Fibroblast of lung (primary cell): ENCODE measurements around the gene MLLT10. TPM values are rescaled to one million over a fixed set of nuclear protein-coding genes. Genes with fewer than 3 reads are reported as not detected.

Experiments
- DNase-seq, 2 donors: peaks; one replicate each; pipeline versions ENCODE4 v3.0.0 to v3.0.0-alpha.2; 2010; ENCODE audit warnings: low read depth in 2 of 2
- H2AFZ ChIP-seq: 2 replicates; pipeline ENCODE4 v1.5.1; 2012; ENCODE audit warnings: low read length, control low read depth, inconsistent platforms
- H3K27ac ChIP-seq: 2 replicates; pipeline ENCODE4 v1.5.1; 2011; ENCODE audit warnings: low read length, control low read depth; ENCODE audit not compliant: insufficient read depth
- H3K27me3 ChIP-seq: 2 replicates; pipeline ENCODE4 v1.5.1; 2011; ENCODE audit warnings: mild to moderate bottlenecking, low read length; ENCODE audit not compliant: control insufficient read depth, insufficient read depth
- H3K36me3 ChIP-seq: 2 replicates; pipeline ENCODE4 v1.5.1; 2011; ENCODE audit warnings: low read length; ENCODE audit not compliant: control insufficient read depth, insufficient read depth
- H3K4me1 ChIP-seq: 2 replicates; pipeline ENCODE4 v1.5.1; 2011; ENCODE audit warnings: low read length; ENCODE audit not compliant: control insufficient read depth, insufficient read depth; ENCODE audit errors: extremely low read depth
- H3K4me2 ChIP-seq: 2 replicates; pipeline ENCODE4 v1.5.1; 2011; ENCODE audit warnings: low read length, control low read depth; ENCODE audit not compliant: insufficient read depth; ENCODE audit errors: extremely low read depth
- H3K4me3 ChIP-seq, 4 experiments: fragments of 200-600 bp in 1 of 4; sonication (generic) in 1 of 4; replicated peaks in 1 of 4; 2 replicates each; pipeline ENCODE4 v1.5.1; 2011 to 2016; ENCODE audit warnings: low read length in 4 of 4, low read depth in 3 of 4, mild to moderate bottlenecking in 3 of 4, control low read depth in 2 of 4, inconsistent platforms in 1 of 4, mixed read lengths in 1 of 4; ENCODE audit not compliant: insufficient read depth in 1 of 4; ENCODE audit errors: control extremely low read depth in 1 of 4
- H3K79me2 ChIP-seq: 2 replicates; pipeline ENCODE4 v1.5.1; 2012; ENCODE audit warnings: mild to moderate bottlenecking, low read length, inconsistent platforms; ENCODE audit not compliant: control insufficient read depth, insufficient read depth
- H3K9ac ChIP-seq: 2 replicates; pipeline ENCODE4 v1.5.1; 2011; ENCODE audit warnings: mild to moderate bottlenecking, low read length, control low read depth; ENCODE audit not compliant: insufficient read depth
- H3K9me3 ChIP-seq: 2 replicates; pipeline ENCODE4 v1.5.1; 2012; ENCODE audit warnings: low read depth, low read length; ENCODE audit not compliant: control insufficient read depth, insufficient read depth
- H4K20me1 ChIP-seq: 2 replicates; pipeline ENCODE4 v1.5.1; 2011; ENCODE audit warnings: low read length; ENCODE audit not compliant: control insufficient read depth, insufficient read depth; ENCODE audit errors: extremely low read depth
- EZH2 ChIP-seq: IDR thresholded peaks from 2 replicates; pipeline ENCODE4 v1.5.1; 2012; ENCODE audit warnings: low read length, control low read depth, mild to moderate bottlenecking; ENCODE audit errors: missing control alignments
- polyA plus RNA-seq, 2 donors: library from polyadenylated mRNA; depleted of rRNA in 1 of 2; stranded (reverse) in 1 of 2; unstranded in 1 of 2; fragments of >200 nt; gene quantifications; 2 replicates each; pipeline ENCODE4 v1.2.1, GENCODE V29; 2011 to 2012; ENCODE audit warnings: missing spikeins in 1 of 2
- total RNA-seq: library from RNA; depleted of rRNA; stranded (reverse); fragments of >200 nt; gene quantifications from 2 replicates; pipeline ENCODE4 v1.2.1, GENCODE V29; 2014
- TF ChIP-seq, protein P1 (sequence below), 2 donors: IDR thresholded peaks in 1 of 2; conservative IDR thresholded peaks in 1 of 2; 1 replicate in 1 of 2; 2 replicates in 1 of 2; pipeline ENCODE4 v1.5.1; 2011 to 2012; ENCODE audit warnings: low read length in 2 of 2, control low read depth in 1 of 2, inconsistent platforms in 1 of 2, low read depth in 1 of 2, mild to moderate bottlenecking in 1 of 2

Gene MLLT10
- total and polyA plus RNA-seq, 2 donors (not counting 1 experiment from before 2014, with no cell fraction given), result 25.6 to 56.3 TPM

DNA sequence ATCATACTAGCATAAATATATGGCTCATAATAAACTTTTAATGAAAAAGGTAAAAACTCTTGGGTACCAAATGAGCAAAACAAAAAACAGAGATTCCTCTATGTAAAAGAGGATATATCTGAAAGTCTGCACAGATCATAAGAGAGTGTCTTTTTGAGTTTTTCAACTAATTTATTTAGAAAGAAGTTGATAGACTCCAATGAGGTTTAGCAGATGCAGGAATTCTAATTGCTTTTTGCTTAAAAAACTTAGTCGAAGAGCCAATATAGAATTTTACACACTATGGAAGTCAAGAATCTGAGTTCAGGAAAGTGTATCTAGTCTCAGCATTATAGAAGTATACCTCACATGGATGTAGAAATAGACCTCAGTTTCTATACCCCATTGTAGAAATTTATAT lies 3.4 kb upstream of the MLLT10 start:
- Histone ChIP-seq H3K9ac (no peak overlapping the region), H4K20me1 (no peaks in the 10 kb centered on the region), H3K27ac (no peak overlapping the region), H3K4me2 (no peak overlapping the region), H3K79me2 (peaks cover 8% of the 10 kb centered on the region), H3K4me3 (no peak overlapping the region), H3K4me1 (peaks cover 6% of the 10 kb centered on the region), H3K9me3 (no peaks in the 10 kb centered on the region), H3K36me3 (no peaks in the 10 kb centered on the region), H2AFZ (no peak overlapping the region), H3K27me3 (no peaks in the 10 kb centered on the region)
- peak in 1 of 2 donors; percentile 18 for DNase-seq
- no peak for TF ChIP-seq EZH2
- TF ChIP-seq, protein P1, sequence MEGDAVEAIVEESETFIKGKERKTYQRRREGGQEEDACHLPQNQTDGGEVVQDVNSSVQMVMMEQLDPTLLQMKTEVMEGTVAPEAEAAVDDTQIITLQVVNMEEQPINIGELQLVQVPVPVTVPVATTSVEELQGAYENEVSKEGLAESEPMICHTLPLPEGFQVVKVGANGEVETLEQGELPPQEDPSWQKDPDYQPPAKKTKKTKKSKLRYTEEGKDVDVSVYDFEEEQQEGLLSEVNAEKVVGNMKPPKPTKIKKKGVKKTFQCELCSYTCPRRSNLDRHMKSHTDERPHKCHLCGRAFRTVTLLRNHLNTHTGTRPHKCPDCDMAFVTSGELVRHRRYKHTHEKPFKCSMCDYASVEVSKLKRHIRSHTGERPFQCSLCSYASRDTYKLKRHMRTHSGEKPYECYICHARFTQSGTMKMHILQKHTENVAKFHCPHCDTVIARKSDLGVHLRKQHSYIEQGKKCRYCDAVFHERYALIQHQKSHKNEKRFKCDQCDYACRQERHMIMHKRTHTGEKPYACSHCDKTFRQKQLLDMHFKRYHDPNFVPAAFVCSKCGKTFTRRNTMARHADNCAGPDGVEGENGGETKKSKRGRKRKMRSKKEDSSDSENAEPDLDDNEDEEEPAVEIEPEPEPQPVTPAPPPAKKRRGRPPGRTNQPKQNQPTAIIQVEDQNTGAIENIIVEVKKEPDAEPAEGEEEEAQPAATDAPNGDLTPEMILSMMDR (conservative IDR thresholded peaks at IDR 0.05 in 1 of 2, IDR thresholded peaks at IDR 0.05 in 1 of 2; ENCODE audit: low read depth in 1 of 2, low read length in 2 of 2), result no peak

DNA sequence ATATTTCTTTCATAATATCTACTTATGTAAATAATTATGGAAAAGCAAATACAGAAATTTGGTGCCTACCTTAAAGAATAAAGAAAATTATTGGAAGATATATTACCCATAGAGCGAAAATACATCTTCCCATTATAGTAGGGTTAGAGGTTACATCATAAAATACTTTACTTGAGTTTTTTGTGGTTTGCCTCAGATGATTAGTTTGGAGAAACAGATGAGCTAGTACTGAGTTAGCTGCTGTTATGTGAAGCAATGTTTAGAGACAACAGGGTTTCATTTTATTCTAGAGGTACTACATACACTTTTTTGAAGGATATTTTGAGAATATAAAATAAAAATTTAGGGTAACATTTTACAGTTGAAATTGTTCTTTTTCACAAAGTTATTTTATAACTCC lies 2.9 kb upstream of the MLLT10 start:
- H3K27me3 ChIP-seq, result no peaks in the 10 kb centered on the region
- H3K79me2 ChIP-seq, result peaks cover 13% of the 10 kb centered on the region
- H3K36me3 ChIP-seq, result no peaks in the 10 kb centered on the region
- H3K27ac ChIP-seq, result no peak overlapping the region
- TF ChIP-seq EZH2, result no peak
- TF ChIP-seq, protein P1 (conservative IDR thresholded peaks at IDR 0.05 in 1 of 2, IDR thresholded peaks at IDR 0.05 in 1 of 2; ENCODE audit: low read depth in 1 of 2, low read length in 2 of 2), result no peak
- no peak overlapping the region for H2AFZ ChIP-seq
- H3K9ac ChIP-seq, result no peak overlapping the region
- H3K4me2 ChIP-seq, result no peak overlapping the region
- no peaks in the 10 kb centered on the region for H4K20me1 ChIP-seq
- no peak overlapping the region for H3K4me3 ChIP-seq
- H3K4me1 ChIP-seq, result peaks cover 6% of the 10 kb centered on the region
- peak; percentile 80 to 85 for DNase-seq
- H3K9me3 ChIP-seq, result no peaks in the 10 kb centered on the region

DNA sequence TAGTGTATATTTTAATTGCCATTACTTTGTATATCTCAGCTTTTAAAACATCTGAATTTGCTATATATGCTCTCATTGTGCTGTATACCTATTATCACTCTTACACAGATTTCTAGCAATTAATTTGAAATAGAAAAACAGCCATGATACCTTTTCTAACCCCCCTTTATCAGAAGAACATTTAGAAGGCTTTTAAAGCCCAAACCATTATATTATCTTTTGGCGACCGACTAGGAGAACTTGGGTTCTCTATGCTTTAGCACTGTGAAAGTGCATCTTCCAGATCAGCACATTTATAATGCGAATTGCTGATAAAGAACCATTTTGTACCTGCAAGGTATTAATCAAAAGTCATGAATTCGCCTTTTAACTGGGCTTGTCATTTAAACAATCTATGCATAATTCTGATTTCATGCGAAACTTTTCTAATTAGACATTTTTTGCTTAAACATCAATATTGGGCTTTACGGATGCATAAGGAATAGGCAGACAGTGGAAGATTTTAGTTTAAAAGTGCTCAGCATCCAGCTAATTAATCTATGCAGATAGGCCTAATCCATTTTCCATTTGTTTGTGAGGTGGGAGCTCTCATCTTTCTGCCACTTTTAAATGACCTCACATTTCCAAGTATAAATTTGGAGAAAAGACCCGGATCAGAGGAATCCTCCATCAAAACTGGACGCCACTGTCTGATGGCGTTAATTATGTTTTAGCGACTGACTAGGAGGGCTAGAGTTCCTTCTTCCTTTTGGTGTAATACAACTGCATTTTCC lies 1.2 kb upstream of the MLLT10 start:
- peaks cover 6% of the 10 kb centered on the region for H3K4me1 ChIP-seq
- no peaks in the 10 kb centered on the region for H3K36me3 ChIP-seq
- no peak for TF ChIP-seq EZH2
- TF ChIP-seq, protein P1 (conservative IDR thresholded peaks at IDR 0.05 in 1 of 2, IDR thresholded peaks at IDR 0.05 in 1 of 2; ENCODE audit: low read depth in 1 of 2, low read length in 2 of 2), result no peak
- peak in 1 of 2 donors; percentile 33 for DNase-seq
- H2AFZ ChIP-seq, result peak overlapping the region; percentile 83
- H3K79me2 ChIP-seq, result peaks cover 28% of the 10 kb centered on the region
- H3K4me2 ChIP-seq, result peak overlapping the region; percentile 99
- H3K9ac ChIP-seq, result no peak overlapping the region
- H3K27ac ChIP-seq, result peak overlapping the region; percentile 87
- H3K9me3 ChIP-seq, result no peaks in the 10 kb centered on the region
- H3K27me3 ChIP-seq, result no peaks in the 10 kb centered on the region
- no peaks in the 10 kb centered on the region for H4K20me1 ChIP-seq
- H3K4me3 ChIP-seq, result peak overlapping the region; percentile 51 to 70 (median 62)
